SK-MEL-5 (cell line): ENCODE measurements around the gene CST4. TPM values are rescaled to one million over a fixed set of nuclear protein-coding genes. Genes with fewer than 3 reads are reported as not detected.
A peak's percentile ranks its signal among the peaks of the same experiment; 100 is the strongest.
"Not testable (repeated sequence)": the region's sequence is repeated elsewhere in the genome, so short reads cannot be mapped to it uniquely, and the experiment has no call there.

Experiments
- DNase-seq: peaks from one replicate; pipeline ENCODE4 v3.0.0-alpha.2; 2016; ENCODE audit warnings: low read depth, low spot score
- in situ Hi-C: cut with HindIII; loops from 2 replicates; pipeline ENCODE4 v1.10.0; 2016; ENCODE audit warnings: low sequenced_read_pairs, high pct_unique_total_duplicates, low pct_unique_long_range_greater_than_20kb
- total RNA-seq: library from RNA; depleted of rRNA; stranded (reverse); fragments of >200 nt; shearing (Covaris generic); gene quantifications from 2 replicates; pipeline ENCODE4 v1.2.3, GENCODE V29; 2014

CST4 gene
- total RNA-seq, 1 experiment from 2014 or later = not detected

DNA sequence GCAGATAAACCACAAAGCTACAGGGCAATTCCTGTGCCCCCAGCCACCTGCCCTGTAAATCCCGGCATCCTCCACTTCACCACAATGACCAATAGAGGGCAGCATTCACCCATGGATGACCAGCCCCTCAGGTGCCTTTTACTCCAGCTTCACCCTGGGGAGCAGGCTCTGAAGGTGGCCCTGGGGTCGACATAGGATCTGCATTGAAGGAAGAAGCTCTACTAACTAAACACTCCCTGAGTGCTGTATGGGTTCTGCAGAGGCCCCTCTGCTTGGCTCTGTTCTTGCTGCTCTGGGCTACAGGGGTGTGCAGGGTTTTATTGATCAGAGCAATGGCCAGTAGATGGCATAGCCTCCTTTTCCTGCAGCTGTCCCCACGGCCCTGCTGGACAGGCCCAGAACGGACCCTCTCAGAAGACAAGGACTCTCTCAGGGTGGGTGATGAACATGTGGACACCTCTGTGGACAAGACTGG is 20.3 kb downstream of the CST4 start:
- in situ Hi-C loops = no loop called here
- DNase-seq = peak; percentile 78

DNA sequence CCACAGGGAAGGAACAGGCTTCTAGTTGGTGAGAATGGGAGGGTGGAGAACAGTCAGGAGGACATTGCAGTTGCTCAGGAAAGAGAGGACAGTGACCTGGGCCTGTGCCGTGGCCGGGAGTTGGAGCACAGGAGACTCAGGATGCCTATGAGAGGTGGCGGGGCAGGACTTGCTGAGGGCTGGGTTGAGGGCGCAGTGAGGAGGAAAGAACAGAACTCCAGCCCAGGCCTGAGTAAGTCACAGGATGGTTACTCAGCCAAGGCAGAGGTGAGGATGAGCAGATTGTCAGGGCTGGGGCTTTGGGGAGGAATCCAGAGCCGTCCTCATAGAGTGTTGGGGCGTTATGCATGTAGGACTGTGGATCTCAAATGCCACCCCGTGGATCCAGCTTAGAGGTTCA is 21.2 kb downstream of the CST4 start:
- in situ Hi-C loops = no loop called here
- no peak for DNase-seq

DNA sequence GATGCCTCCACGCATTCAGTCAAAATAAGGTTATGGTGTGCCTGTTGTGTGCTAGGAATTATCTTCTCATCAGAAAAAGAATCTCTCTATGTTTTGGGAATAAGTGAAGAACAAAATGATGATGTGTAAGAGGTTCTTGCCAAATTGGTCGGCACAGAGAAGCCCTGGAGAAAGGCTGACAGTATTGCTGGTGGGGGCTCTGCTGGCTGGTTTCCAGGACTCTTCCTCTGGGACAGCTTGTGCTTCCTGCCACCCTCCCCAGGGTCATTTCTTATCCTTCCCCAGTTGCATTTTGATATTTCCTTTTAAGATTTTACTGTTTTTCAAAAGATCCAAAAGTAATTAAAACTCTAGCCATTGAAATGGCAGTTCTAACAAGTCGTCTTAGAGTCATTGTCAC is 22.1 kb downstream of the CST4 start:
- in situ Hi-C loops = no loop called here

DNA sequence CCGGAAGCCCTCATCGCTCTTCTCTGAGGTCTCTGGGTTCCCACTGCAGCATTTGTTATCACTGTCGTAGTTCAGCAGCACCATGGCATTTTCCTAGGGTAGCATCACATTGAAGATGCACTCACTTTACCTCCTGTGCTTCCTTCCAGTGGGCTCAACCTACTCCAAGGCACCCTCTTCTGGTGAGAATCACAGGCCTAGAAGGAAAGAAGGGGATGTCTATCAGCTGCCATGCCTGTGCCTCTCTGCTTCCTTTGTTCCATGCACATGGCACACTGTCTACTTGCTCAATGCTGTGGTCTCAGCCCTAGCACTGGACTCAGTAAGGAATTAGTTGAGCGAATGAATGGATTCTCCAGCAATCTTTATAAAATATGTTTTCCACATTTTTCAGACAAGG is 22.6 kb downstream of the CST4 start:
- in situ Hi-C loops = no loop called here
- DNase-seq = peak; percentile 57

More for the DNA sequence above, 22.1 kb downstream of the CST4 start:
- no peak for DNase-seq

DNA sequence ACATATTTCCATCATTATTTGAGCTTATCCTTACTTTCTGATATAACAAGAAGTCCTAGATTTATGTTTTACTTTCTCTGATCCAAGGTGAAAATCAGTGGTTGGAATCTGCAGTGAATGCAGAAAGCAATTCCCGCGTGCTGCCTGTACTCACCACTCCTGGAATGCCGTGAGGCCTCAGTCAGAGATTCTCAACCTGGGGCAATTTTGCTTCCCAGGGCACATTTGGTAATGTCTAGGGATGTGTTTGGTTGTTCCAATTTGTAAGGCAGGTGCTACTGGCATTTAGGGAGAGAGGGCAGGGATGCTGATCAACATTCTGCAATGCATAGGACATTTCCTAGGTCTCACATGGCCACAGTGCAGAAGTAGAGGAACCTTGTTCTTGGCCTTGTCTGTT is 23.9 kb downstream of the CST4 start:
- no peak for DNase-seq
- in situ Hi-C loops = no loop called here

DNA sequence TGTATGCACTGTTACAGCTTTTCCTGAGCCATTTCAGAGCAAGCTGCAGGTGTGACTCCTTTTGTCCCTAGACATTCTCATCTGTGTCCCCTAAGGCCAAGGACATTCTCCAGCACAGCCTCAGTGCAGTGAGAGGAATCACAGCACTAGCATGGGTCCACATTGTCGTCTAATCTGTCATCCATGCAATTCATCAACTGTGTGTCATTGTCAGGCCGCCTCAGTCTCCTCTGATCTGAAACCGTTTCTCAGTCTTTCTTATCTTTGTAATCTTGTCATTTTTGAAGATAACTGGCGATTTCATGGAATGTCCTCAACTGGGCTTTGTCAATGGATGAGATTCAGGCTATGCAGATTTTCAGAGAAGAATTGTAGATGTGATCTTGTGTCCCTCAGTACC is 24.8 kb downstream of the CST4 start:
- in situ Hi-C loops, DNase-seq: not testable (repeated sequence)

DNA sequence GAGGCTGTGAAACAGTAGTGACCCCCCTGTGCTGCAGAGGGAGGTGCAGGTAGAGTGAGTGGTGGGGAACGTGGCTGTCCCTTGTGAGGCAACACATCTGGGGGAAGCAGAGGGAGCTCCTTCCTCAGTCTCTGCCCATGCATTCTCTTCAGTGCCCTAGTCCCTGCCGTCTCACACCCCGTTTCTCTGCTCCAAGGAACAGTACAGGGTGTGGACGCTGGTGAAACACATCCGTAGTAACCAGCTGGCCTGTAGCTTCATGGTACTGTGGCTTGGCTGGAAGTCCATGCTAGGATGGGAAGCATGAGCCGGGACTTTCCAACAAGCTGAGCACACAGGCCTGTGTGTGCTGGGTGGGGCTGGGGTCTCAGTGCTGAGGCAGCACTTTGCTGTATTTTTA is 25.7 kb downstream of the CST4 start:
- DNase-seq = no peak
- in situ Hi-C loops = no loop called here

DNA sequence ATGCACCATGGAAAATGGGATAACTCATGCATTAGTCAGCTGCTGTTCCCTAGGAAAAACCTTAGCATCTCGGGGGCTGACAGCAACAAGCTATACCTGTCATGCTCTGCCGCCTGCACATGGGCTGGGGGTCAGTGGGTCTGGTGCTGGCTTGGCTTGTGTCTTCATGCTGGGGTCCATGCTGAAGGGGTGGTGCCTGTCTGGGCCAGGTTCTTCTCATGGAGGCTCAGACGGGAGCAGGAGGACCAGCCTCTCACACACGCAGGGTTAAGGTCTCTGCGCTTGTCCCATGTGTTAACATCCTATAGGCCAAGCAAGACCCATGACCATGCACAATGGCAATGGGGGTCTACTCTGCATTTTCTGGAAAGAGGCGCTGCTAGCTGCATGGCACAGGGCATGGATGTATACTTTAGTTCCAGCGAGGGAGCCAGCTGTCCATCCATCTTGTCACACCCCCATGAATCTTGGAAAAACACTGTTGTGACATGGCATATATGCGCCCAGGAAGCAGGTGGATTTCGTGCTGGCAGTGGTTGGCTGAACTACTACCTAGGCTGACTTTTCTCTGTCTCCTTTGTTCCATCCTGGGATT is 26.5 kb downstream of the CST4 start:
- in situ Hi-C loops = no loop called here
- no peak for DNase-seq

DNA sequence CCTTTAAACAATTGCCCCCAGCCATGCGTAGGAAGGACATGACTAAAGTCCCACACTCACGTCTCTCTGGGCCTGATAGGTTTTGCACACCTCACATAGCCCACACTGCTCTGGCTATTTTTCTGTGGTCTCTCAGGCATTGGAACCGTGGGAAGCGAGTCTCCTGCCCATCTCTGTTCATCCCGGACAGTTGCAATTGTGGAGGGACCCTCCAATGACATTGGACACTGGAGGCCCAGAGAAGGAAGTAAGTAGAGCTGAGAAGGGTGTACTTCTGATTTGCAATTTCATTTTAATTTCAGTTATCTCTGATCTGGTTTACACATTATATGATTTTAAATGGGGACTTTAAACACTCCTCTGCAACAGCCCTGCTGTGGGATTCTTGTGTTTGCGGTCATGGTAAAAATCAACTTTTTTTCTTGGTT is 27.8 kb downstream of the CST4 start:
- no peak for DNase-seq
- in situ Hi-C loops = no loop called here

DNA sequence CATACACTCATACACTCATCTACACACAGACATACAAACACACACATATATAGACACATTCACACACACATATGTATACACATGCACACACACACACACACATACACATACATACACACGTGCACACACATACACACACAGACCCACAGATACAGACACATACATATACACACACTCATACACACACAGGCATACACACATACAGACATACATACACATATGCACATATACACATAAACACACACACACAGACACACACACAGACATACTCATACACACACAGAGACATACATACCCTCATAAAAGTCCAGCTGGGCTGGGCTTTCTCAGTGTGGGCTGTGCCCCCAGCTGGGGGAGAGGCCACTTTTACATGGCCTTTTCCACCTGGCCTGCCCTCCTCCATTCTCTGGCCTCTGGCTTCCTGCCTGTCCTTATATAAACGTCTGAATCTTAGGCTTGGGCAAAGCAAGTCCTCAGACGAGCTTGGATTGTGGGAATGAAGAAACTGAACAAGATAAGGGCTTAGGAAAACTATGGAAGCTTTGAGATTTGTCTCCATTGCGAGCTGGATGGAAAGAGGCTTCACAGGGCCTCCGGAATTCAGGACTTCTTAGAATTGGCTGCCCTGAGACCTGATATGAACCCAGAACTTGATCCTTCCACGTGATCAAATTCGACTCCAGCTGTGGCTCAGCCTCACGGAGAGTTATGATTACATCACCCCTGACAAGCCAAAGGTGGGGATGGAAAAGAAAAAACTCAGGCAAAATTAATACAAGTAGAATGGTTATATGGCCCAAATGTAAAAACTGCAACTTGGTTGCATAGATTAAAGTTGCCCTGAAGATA is 28.6 kb downstream of the CST4 start:
- in situ Hi-C loops = no loop called here
- DNase-seq = no peak

DNA sequence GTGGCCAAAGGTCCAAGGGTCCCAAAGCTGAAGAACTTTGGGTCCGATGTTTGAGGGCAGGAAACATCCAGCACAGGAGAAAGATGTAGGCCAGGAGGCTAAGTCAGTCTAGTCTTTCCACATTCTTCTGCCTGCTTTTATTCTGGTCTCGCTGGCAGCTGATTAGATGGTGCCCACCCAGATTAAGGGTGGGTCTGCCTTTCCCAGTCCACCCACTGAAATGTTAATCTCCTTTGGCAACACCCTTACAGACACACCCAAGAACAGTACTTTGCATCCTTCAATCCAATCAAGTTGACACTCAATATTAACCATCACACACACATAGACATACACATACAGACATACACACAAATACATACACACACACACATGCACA is 29.2 kb downstream of the CST4 start:
- in situ Hi-C loops, DNase-seq: not testable (repeated sequence)

DNA sequence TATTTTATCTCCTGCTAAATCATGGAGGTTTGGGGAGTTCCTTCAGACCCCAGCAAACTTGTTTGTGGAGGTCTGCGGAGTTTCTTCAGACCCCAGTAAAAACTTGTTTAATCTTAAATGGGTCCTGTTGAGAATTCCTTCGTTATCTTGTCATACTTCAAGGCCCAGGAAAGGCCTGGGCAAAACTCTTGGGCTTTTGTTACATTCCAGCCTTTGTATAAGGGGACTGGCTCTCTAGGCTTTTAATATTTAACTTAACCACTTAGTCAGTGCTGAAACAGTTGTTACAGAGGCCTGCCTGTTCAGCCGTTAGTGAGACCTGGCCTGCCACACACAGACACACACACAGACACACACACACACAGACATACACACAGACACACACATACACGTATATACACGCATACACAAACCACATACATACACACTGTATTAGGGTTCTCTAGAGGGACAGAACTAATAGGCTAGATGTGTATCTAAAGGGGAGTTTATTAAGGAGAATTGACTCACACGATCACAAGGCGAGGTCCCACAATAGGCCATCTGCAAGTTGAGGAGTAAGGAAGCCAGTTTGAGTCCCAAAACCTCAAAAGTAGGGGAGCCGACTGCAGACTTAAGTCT is 29.7 kb downstream of the CST4 start:
- no peak for DNase-seq
- in situ Hi-C loops = no loop called here

DNA sequence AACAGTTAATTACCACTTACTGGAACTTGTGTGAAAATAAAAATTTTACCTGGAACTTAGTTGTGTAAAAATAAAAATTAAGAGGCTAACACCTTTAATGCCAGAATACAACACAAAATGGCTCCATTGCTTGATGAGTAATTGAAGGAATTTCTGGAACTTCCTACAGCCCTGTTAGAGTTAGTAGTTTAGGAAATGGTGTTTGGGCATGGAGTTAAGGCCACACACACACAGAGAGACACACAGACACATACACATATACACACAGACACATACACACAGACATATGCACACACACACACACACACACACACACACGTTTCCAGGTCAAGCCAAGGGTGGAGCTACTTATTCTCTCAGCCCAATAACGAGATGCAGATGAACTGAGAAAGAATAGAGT is 30.5 kb downstream of the CST4 start:
- no peak for DNase-seq
- in situ Hi-C loops = no loop called here

DNA sequence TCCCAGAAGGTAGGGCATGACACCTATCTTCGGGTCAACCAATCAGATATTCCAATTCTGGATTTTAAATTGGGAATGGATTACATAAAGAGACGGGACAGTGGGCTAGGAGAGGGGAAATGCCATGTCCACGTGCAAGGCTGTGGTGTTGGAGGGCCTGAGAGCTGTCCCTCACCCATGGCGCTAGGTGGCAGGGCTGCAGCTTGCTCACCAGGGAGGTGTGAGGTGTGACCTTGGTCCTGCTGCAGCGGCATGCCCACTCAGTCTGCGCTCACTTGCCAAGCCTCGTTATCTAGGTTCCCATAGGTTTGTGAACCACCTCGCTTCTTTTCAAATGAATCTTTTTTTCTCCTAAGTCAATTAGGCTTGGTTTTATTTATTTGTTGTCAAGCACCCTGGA is 31.6 kb downstream of the CST4 start:
- in situ Hi-C loops = no loop called here
- no peak for DNase-seq

DNA sequence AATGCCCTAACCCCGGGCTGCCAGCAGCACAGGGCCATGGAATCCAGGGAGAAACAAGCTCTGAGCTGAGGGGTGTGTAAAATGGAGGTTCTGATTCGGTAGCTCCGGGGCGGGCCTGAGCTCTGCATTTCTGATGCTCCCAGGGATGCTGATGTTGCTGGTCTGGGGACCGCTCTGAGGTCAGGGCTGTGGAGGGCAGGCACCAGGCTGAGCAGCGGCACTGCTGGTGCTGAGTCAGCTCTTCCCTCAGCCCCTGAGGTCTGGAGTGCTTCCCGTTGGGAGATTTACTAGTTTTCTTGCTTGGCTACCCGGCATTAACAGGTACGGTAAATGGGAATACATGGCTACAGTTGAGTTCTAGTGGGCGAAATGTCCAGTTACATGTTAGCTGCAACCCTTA is 32.5 kb downstream of the CST4 start:
- in situ Hi-C loops = no loop called here
- DNase-seq = no peak

DNA sequence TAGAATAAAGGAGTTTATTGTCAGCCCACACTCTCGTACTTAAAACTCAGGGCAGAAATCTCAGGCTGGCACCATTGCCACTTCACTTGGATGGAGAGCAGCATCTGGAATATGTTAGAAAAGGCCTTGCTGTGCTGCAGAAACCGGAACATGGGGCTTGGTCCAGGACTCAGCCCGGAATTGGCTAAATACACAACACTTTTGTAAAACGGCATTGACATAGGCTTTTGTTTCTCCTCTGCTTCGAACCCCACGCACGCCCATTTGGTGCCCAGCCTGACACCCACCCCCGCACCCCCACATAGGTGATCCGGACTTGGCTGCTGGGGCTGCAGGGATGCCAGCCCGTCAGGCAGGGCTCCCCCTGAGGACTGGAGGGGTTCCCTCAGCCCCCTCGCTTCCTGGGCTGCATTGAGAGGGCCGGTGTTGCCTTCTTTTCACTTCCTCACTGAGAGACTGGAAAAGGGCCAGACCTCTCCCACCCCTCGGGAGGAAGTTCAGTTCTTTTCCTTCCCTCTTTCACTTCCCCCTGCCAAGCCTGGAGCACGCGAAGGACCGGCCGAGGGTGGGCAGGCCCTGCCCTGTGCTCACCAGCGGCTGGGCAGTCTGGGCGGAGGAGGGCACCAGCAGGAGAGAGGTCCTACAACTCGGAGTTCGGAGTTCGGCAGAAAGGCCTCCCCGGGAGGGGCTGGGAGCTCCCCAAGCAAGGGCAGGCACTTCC is 33.2 kb downstream of the CST4 start:
- DNase-seq = no peak
- in situ Hi-C loops = no loop called here

DNA sequence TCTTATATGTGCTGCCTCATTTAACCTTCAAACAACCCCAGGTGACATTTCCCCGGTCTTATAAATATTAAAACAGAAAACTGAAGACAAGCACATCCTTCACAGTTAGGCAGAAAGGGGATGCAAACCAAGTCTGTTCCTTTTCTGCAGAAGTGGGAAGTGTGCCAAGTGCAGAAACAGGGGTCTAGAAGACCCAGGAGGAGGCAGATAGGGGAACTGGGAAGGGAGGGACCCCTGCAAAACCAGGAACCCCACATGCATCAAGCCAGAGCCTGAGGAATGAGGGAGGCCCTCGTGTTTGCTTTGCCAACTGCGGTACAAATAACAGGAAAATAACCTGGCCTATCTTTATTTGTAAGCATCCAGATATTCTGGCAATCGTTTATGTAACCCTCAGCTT is 34.1 kb downstream of the CST4 start:
- in situ Hi-C loops = no loop called here
- DNase-seq = no peak

DNA sequence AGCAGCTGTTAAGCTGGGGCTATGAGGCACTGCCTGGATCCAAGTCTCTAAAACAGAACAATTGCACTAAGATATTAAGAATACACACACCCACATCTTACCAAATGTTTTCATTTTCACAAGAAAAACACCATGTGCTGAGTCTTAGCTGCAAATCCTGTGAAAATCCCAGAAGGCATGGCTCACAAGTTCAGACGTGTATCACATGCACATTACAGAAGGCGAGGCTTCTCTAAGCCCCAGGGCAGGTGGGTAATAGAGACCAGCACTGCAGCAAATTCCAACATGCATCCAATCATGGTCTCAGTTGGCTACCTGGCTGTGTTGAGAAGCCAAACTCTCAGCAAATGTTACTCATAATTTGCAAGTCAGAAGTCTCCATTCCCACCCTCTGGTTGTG is 34.8 kb downstream of the CST4 start:
- in situ Hi-C loops = no loop called here

More for the DNA sequence above, 34.8 kb downstream of the CST4 start:
- DNase-seq = no peak
